HG02973 (cell line): Measurements from ENCODE around the gene PLXDC2.

Experiments used
- ATAC-seq: cut with Tn5 transposase; IDR thresholded peaks from one replicate; pipeline ENCODE4 v1.9.1; 2021; ENCODE audit warnings: moderate library complexity; ENCODE audit not compliant: unreplicated experiment

Gene PLXDC2

GRCh38 chr10:20247891-20248708 is 431.9 kb downstream of the PLXDC2 start:
- no peak for ATAC-seq

DNA sequence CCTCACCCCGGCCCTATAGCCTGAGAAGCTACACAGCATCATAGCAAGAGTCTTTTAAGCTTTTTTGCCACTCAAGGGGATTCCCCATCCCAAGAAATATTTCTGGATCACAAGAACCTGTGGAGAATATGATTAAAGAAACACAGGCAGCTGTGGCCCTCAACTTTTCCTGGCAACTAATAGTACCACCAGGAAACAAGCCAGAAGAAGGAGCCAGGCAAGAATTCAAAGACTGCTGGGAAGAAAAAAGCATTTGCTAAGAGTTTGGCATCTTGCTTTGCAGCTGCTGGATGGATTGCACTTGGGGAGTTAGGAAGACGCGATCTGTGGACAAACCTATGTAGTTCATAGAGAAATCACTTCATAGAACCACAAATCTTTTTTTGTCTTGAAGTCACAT is 437.8 kb downstream of the PLXDC2 start:
- ATAC-seq, result no peak

DNA sequence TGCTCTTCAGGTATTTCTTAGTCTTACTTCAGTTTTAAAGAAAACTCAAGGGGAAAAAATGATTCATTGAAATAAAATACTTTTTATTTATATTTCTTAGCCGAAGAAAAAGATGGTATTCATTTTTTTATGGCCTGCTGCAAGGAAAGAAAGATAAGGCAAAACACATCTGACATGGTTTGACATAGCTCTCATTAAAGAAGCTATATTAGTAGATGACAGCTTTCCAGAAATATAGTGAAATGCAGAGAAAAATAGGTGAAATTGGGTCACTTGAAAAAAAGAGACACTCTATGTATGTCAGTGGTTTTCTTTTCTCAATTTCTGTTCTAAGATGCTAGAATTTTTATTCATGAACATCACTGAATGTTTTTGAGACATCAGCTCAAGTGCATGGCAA is 438.3 kb downstream of the PLXDC2 start:
- no peak for ATAC-seq

- ATAC-seq, result no peak
These were observed 440.7 kb downstream of the PLXDC2 start for GRCh38 chr10:20256969-20257368.

DNA sequence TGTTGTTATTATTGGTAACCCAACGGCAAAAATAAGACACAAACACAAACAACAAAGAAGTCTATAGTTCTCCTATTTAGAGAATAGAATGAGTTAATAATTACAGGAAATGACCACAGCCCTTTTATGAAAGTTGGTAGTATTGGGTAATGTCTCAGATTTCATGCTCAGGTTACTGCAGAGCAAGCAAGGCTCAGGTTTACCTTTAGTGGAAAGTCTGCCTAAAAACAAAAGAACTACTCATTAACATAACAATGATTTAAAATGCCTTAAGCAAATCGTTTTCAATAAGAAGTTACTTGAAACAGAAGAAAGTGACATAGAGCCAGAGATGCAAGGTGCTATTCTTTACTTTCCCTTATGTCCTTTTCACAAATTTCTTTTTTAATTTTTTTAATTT is 441.2 kb downstream of the PLXDC2 start:
- no peak for ATAC-seq

GRCh38 chr10:20265146-20265545 is 448.9 kb downstream of the PLXDC2 start:
- no peak for ATAC-seq

DNA sequence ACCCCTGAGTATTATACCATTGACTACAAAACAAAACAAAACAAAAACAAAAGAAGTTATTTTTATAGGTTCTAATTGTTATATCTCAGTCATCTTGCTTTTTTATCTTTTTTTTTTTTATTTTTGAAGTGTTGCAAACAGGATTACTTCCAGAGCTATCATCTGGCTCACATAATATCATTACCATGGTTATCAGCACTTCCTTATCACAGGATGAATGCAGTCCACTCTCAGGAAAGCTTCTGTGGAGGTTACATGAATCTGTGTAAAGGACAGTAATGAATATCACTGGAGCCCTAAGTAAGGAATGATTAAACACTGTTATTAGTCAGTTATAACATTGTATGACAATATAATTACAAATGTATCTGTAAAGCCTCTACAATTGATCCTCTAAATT is 451.5 kb downstream of the PLXDC2 start:
- no peak for ATAC-seq

DNA sequence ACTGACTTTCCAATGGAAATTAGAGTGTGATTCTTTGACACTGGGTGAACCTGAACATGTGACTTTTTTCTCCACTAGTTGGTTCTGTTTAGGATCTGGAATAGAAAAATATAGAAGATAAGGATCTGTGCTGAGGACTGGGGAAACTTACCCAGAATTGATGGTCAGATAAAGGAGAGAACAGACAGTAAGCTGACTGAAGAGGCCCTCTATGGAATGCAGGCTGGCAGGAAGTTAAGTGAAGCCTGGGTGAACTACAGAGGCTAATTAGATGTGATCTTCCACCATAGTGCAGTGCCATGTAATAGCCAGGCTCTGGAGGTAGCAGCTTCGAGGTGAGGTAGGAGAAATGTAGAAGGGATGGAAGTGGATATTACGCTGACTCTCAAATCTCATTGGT is 455.3 kb downstream of the PLXDC2 start:
- no peak for ATAC-seq

DNA sequence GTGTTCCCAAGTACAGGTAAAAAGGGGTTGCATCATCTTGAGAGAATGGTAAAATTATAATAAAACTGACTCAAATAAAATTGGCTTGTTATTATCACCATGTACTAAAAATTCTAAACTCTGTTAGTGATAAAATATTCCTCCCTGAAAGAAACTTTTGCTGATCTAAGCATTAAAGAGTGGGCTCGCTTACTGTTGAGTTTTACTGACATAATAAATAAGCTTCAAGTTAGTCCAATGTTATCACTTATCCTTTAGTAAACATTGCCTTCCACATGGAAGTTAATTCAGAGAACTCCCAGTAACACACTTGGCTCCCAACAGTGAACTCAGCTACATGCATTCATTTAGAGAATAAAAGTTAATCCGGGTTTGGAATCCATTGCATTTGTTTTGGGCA is 456.4 kb downstream of the PLXDC2 start:
- ATAC-seq, result no peak

GRCh38 chr10:20274571-20274970 is 458.3 kb downstream of the PLXDC2 start:
- no peak for ATAC-seq

GRCh38 chr10:20276127-20276979 is 460.1 kb downstream of the PLXDC2 start:
- no peak for ATAC-seq

GRCh38 chr10:20277820-20278219 is 461.6 kb downstream of the PLXDC2 start:
- ATAC-seq, result no peak

DNA sequence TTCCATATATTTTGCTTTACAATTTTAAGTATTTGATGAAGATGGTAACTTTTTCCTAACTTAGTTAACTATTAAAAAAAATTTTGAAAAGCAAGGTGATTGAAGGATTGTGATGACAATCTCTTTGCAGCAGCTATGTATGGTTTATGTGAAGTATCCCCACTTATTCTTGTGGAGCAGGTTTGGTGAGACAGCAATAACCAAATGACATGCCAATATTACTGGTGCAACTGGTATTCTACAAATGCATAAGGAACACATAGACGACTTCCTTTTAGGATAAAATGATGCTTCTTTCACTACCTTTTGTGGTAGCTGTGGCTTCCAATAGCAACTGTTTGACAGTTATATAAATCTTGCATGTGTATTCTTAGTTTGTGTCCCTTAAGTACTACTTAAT is 465.3 kb downstream of the PLXDC2 start:
- no peak for ATAC-seq

GRCh38 chr10:20287586-20287985 is 471.4 kb downstream of the PLXDC2 start:
- ATAC-seq, result no peak

- ATAC-seq, result no peak
These were observed 471.8 kb downstream of the PLXDC2 start for GRCh38 chr10:20288060-20288459.

DNA sequence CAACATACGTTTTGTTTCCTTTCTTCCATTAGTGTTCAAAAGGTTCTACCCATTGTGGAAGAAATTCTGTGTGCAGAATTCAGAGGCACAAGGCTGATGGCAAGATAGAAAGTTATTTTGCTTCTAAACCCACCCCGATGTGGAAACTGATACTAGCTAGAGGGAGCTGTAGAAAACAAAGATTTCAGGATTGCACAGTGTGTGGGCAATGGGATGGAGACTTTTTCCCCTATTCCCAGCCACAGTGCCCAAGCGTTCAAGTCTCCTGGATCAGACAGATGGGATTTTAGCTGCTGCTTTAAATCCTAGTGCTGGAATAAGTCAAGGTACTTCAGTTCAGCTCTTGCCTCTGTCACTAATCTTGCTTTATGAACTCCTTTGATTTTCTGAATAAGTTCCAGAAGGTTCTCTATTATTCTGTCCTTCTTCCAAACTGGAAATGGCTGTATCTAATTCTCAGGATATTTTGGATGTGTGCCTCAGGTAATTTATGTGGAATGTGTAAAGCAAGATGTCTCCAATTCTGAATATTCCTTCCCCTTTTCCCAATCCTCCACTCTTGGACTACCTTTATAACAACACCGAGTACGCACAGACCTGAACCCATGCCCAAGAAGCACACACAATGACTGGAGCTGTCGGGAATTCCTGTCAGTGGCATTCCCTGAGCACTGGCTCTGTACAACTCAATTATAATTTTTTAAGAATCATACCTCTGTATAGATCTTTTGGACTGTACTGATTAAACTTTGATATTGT is 473.0 kb downstream of the PLXDC2 start:
- ATAC-seq, result no peak

- no peak for ATAC-seq
These were observed 482.2 kb downstream of the PLXDC2 start for GRCh38 chr10:20298417-20298816.

DNA sequence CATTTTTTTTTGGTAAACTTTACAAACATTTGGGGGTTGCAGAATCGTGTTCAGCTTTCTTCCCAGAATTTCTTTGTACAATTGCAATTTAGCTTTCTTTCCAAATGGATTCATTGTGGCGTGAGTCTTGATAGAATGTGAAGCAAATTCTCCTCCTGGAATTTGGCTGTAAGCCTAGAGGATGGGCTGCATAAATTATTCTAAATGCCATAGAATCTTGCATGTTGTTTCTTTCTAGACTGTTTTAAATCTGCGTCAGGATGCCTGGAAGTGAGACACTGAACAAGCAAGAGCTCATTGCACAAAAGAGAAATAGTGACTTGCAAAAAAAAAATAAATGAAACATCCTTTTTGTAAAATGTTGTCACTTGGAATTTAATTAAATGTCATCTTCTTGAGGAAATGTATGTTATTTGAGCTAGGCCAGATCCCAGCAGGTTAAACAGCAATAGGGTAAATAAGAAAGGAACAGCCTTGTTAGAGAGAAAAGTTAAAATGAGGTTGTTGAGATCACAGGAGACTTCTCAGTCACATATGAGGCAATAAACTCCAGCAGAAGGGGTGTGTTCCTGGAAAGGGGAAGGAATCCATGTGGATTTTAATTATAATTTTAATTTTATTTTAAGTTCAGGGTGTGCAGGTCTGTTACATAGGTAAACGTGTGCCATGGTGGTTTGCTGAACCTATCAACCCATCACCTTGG is 483.0 kb downstream of the PLXDC2 start:
- ATAC-seq, result no peak

DNA sequence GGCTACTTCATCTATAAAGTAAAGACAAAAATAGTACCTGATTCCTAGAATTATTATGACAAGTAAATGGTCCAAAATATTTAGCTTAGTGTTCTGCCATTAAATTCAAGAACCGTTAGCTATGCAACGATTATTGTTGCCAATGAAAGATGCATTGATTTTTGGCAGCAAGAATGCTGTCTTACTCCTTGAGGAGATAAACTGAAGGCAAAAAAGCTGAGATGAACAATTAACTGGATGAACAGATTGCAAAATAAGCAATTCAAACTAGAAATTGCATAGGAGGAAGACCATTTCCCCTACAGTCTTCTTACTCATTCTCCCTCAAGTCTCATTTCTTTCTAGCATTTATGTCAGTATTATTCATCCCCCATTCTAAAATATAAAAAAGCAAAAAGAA is 484.5 kb downstream of the PLXDC2 start:
- no peak for ATAC-seq

- no peak for ATAC-seq
These were observed 485.8 kb downstream of the PLXDC2 start for GRCh38 chr10:20302033-20302432.
